Vagina (tissue), 2 donors: ENCODE results near the gene PNPLA8.

Source experiments
- POLR2A ChIP-seq, 2 donors: fragments of 450-650 bp; IDR thresholded peaks; one replicate each; pipeline ENCODE4 v1.6.1; 2017; ENCODE audit warnings: antibody characterized with exemption in 2 of 2, mild to moderate bottlenecking in 2 of 2, moderate library complexity in 2 of 2
- POLR2AphosphoS5 ChIP-seq, 2 donors: sonication (generic); formaldehyde crosslinking; IDR thresholded peaks; one replicate each; pipeline ENCODE4 v1.9.0; 2017; ENCODE audit warnings: antibody characterized with exemption in 2 of 2, mild to moderate bottlenecking in 2 of 2, low read depth in 1 of 2; ENCODE audit not compliant: insufficient read depth in 1 of 2
- TF ChIP-seq, protein P1 (sequence below), 3 experiments: fragments of 450-650 bp in 2 of 3; fragments of 200-600 bp in 1 of 3; sonication (generic) in 1 of 3; IDR thresholded peaks; one replicate each; pipeline ENCODE4 v1.5.1; 2017 to 2019; ENCODE audit warnings: antibody characterized with exemption in 3 of 3, mild to moderate bottlenecking in 2 of 3, moderate library complexity in 2 of 3

GRCh38 chr7:108526768-108527017, 758 bp upstream of the PNPLA8 start:
- no peak for TF ChIP-seq POLR2AphosphoS5 (IDR thresholded peaks at IDR 0.05; ENCODE audit: insufficient read depth in 1 of 2, low read depth in 1 of 2)
- no peak for TF ChIP-seq POLR2A (IDR thresholded peaks at IDR 0.05)
- TF ChIP-seq, protein P1, sequence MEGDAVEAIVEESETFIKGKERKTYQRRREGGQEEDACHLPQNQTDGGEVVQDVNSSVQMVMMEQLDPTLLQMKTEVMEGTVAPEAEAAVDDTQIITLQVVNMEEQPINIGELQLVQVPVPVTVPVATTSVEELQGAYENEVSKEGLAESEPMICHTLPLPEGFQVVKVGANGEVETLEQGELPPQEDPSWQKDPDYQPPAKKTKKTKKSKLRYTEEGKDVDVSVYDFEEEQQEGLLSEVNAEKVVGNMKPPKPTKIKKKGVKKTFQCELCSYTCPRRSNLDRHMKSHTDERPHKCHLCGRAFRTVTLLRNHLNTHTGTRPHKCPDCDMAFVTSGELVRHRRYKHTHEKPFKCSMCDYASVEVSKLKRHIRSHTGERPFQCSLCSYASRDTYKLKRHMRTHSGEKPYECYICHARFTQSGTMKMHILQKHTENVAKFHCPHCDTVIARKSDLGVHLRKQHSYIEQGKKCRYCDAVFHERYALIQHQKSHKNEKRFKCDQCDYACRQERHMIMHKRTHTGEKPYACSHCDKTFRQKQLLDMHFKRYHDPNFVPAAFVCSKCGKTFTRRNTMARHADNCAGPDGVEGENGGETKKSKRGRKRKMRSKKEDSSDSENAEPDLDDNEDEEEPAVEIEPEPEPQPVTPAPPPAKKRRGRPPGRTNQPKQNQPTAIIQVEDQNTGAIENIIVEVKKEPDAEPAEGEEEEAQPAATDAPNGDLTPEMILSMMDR (IDR thresholded peaks at IDR 0.05): no peak
